Vagina (tissue), 2 donors: ENCODE data around the gene MAPK9. TPM values are rescaled to one million over a fixed set of nuclear protein-coding genes. Genes with fewer than 3 reads are reported as not detected.
"Not testable (repeated sequence)": the region's sequence is repeated elsewhere in the genome, so short reads cannot be mapped to it uniquely, and the experiment has no call there.

Experiments used
- DNase-seq, 2 donors: peaks; one replicate each; pipeline ENCODE4 v3.0.0-alpha.2; 2017; ENCODE audit errors: extremely low spot score in 2 of 2
- H3K27ac ChIP-seq: fragments of 200-600 bp; sonication (generic); one replicate; pipeline ENCODE4 v1.5.1; 2019
- H3K27me3 ChIP-seq: fragments of 200-600 bp; sonication (generic); one replicate; pipeline ENCODE4 v1.5.1; 2019
- H3K36me3 ChIP-seq, 2 donors: fragments of 200-600 bp; sonication (generic); one replicate each; pipeline ENCODE4 v1.5.1; 2017 to 2019
- H3K4me1 ChIP-seq: fragments of 200-600 bp; sonication (generic); one replicate; pipeline ENCODE4 v1.5.1; 2019
- H3K4me3 ChIP-seq, 2 donors: fragments of 200-600 bp; sonication (generic); 1 replicate in 1 of 2; 2 replicates in 1 of 2; pipeline ENCODE4 v1.5.1; 2016 to 2019
- H3K9me3 ChIP-seq: fragments of 200-600 bp; sonication (generic); one replicate; pipeline ENCODE4 v1.5.1; 2019
- POLR2A ChIP-seq, 2 donors: fragments of 450-650 bp; IDR thresholded peaks; one replicate each; pipeline ENCODE4 v1.6.1; 2017; ENCODE audit warnings: antibody characterized with exemption in 2 of 2, mild to moderate bottlenecking in 2 of 2, moderate library complexity in 2 of 2
- POLR2AphosphoS5 ChIP-seq, 2 donors: sonication (generic); formaldehyde crosslinking; IDR thresholded peaks; one replicate each; pipeline ENCODE4 v1.9.0; 2017; ENCODE audit warnings: antibody characterized with exemption in 2 of 2, mild to moderate bottlenecking in 2 of 2, low read depth in 1 of 2; ENCODE audit not compliant: insufficient read depth in 1 of 2
- intact Hi-C: fragments of 100-400 bp; cut with DNase I; formaldehyde crosslinking; loops from one replicate; pipeline ENCODE4 v1.15.1; 2023
- total RNA-seq: library from RNA; depleted of rRNA; stranded (reverse); fragments of >200 nt; gene quantifications from one replicate; pipeline ENCODE4 v1.2.3, GENCODE V29; 2016
- TF ChIP-seq, protein P1 (sequence below), 3 experiments: fragments of 450-650 bp in 2 of 3; fragments of 200-600 bp in 1 of 3; sonication (generic) in 1 of 3; IDR thresholded peaks; one replicate each; pipeline ENCODE4 v1.5.1; 2017 to 2019; ENCODE audit warnings: antibody characterized with exemption in 3 of 3, mild to moderate bottlenecking in 2 of 3, moderate library complexity in 2 of 3

The MAPK9 gene
- total RNA-seq, 1 donor from 2014 or later, result 19.6 TPM

DNA sequence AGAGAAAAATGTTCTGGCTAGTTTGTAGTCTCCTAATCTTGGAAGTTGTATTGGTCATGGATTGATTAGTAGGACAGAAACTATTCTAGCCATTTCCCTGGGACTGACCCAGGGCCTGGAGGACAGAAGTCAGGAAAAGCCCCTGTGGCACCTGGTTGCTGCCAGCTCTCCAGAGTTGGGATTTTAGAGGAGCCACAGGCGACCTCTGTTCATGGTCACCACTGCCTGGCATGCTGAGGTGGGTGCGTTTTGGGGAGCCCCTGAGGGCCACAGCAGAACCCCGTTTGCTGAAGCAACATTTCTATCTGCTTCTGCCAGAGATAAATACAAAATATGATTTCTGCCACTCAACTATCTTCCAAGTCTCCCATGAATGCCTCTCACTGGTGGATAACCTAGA, 7.6 kb upstream of the MAPK9 start:
- H3K27ac ChIP-seq, result no peak overlapping the region
- H3K36me3 ChIP-seq, result peaks cover 0 to 3% of the 10 kb centered on the region in 2 donors
- intact Hi-C loops, result no loop called here
- TF ChIP-seq, protein P1, sequence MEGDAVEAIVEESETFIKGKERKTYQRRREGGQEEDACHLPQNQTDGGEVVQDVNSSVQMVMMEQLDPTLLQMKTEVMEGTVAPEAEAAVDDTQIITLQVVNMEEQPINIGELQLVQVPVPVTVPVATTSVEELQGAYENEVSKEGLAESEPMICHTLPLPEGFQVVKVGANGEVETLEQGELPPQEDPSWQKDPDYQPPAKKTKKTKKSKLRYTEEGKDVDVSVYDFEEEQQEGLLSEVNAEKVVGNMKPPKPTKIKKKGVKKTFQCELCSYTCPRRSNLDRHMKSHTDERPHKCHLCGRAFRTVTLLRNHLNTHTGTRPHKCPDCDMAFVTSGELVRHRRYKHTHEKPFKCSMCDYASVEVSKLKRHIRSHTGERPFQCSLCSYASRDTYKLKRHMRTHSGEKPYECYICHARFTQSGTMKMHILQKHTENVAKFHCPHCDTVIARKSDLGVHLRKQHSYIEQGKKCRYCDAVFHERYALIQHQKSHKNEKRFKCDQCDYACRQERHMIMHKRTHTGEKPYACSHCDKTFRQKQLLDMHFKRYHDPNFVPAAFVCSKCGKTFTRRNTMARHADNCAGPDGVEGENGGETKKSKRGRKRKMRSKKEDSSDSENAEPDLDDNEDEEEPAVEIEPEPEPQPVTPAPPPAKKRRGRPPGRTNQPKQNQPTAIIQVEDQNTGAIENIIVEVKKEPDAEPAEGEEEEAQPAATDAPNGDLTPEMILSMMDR (IDR thresholded peaks at IDR 0.05), result no peak
- TF ChIP-seq POLR2AphosphoS5 (IDR thresholded peaks at IDR 0.05; ENCODE audit: insufficient read depth in 1 of 2, low read depth in 1 of 2) (no peak), POLR2A (IDR thresholded peaks at IDR 0.05) (no peak)
- no peak for DNase-seq
- H3K4me3 ChIP-seq, result no peak overlapping the region
- no peaks in the 10 kb centered on the region for H3K9me3 ChIP-seq
- H3K27me3 ChIP-seq, result no peaks in the 10 kb centered on the region
- H3K4me1 ChIP-seq, result no peaks in the 10 kb centered on the region

DNA sequence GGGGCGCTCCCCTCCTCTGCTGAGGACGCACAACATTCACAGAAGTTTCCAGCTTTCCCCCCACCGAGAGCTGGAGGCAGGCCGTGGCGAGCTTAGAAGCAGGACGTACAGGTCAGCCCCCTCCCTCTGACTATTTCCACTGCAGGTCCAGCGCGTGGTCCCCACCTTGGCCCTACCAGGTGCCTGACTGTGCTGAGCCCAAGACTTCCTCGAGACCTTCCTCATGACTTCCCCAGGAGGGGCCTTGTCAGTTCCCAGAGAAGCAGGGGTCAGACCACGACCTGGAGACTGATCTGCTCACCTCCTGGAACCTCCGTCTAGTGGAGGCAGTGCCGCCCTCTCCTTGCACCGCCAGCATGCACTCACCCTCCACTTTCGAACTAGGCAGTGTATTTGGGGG, 7.1 kb upstream of the MAPK9 start:
- H3K27me3 ChIP-seq, H3K36me3 ChIP-seq, H3K9me3 ChIP-seq, H3K4me1 ChIP-seq, H3K4me3 ChIP-seq, H3K27ac ChIP-seq, DNase-seq, intact Hi-C loops: not testable (repeated sequence)

DNA sequence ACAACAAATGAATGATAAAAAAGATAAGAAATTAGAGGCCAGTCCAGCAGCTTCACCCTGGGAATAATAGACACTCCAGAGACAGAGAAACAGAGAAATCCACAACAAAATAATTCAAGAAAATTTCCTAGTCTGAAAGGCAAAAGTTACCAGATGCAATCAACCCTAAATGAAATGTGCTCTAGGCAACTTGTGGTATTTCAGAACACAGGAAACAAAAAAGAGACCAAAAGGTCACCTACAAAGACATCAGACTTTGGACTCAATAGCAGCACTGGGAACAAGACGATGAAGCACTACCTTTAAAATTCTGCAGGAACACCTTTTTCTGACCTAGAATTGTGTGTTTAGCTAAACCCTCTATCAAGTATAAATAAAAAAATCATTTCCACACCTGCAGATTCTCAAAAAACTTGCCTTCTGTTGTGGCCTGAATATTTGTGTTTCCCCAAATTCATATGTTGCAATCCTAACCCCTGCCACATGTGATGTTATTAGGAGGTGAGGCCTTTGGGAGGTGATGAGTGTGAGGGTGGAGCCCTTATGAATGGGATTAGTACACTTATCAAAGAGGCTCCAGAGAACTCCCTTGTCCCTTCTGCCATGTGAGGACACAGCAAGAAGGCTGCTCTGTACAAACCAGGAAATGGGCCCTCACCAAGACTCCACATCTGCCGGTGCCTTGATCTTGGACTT, 5.9 kb upstream of the MAPK9 start:
- intact Hi-C loops, result no loop called here
- DNase-seq, result no peak
- H3K36me3 ChIP-seq, result no peaks in the 10 kb centered on the region

DNA sequence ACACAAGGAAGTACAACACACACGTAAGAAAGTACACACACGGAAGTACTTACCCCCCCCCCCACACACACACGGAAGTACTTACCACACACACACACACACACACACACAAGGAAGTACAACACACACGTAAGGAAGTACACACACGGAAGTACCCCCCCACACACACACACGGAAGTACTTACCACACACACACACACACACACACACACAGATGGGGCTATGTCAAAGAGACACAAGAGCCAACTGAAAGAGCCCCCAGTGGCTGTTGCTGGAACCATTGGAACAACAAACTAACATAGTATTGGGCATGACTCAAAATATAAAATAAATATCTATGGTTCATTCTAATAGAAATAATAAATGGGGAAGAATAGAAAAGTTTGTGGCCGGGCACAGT, 4.9 kb upstream of the MAPK9 start:
- H3K27ac ChIP-seq, result no peak overlapping the region
- TF ChIP-seq POLR2AphosphoS5 (IDR thresholded peaks at IDR 0.05; ENCODE audit: insufficient read depth in 1 of 2, low read depth in 1 of 2) (no peak), POLR2A (IDR thresholded peaks at IDR 0.05) (no peak)
- TF ChIP-seq, protein P1 (IDR thresholded peaks at IDR 0.05), result no peak
- H3K9me3 ChIP-seq, result no peaks in the 10 kb centered on the region
- no peaks in the 10 kb centered on the region for H3K36me3 ChIP-seq
- H3K4me1 ChIP-seq, result peaks cover 9% of the 10 kb centered on the region
- intact Hi-C loops, result no loop called here
- no peak overlapping the region for H3K4me3 ChIP-seq
- DNase-seq, result no peak
- no peaks in the 10 kb centered on the region for H3K27me3 ChIP-seq

More for the DNA sequence above, 5.9 kb upstream of the MAPK9 start:
- Histone ChIP-seq H3K4me3 (no peak overlapping the region), H3K27ac (no peak overlapping the region), H3K4me1 (peaks cover 7% of the 10 kb centered on the region), H3K9me3 (no peaks in the 10 kb centered on the region), H3K27me3 (no peaks in the 10 kb centered on the region)
- TF ChIP-seq, protein P1 (IDR thresholded peaks at IDR 0.05), result no peak
- no peak for TF ChIP-seq POLR2A (IDR thresholded peaks at IDR 0.05)
- TF ChIP-seq POLR2AphosphoS5 (IDR thresholded peaks at IDR 0.05; ENCODE audit: insufficient read depth in 1 of 2, low read depth in 1 of 2), result no peak

DNA sequence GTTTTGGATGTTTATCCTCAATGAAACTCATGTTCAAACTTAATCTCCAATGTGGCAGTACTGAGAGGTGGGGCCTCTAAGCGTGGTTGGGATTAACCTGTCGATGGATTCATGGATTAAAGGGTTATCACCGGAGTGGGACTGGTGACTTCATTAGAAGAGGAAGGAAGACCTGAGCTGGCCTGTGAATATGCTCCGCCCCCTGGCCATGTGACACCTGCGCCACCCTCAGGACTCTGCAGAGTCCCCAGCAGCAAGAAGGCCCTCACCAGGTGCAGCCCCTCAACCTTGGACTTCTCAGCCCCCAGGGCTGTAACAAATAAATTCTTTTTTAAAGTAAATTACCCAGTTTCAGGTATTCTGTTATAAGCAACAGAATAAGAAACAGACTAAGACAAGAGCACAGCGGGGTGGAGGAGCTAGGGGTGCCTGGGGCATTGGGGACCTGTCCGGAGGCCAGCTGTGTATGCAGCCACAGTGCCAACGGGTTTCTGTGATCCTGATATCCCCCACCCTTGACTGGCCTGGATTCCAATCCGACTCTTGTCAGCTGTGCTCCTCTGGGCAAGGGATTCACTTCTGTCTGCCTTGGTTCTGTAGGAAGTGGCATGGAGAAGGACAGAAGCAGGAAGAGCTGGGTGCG, 3.2 kb upstream of the MAPK9 start:
- Histone ChIP-seq H3K9me3 (no peaks in the 10 kb centered on the region), H3K36me3 (no peaks in the 10 kb centered on the region), H3K27me3 (no peaks in the 10 kb centered on the region), H3K4me3 (no peak overlapping the region), H3K27ac (no peak overlapping the region), H3K4me1 (peaks cover 22% of the 10 kb centered on the region)
- intact Hi-C loops, result loop anchor here (5.0 kb wide), 1 partner anchor 177 kb away; no protein-coding TSS in a partner anchor
- peak in 1 of 2 donors; percentile 55 for DNase-seq
- TF ChIP-seq, protein P1 (IDR thresholded peaks at IDR 0.05), result no peak
- TF ChIP-seq POLR2AphosphoS5 (IDR thresholded peaks at IDR 0.05; ENCODE audit: insufficient read depth in 1 of 2, low read depth in 1 of 2) (no peak), POLR2A (IDR thresholded peaks at IDR 0.05) (no peak)
